HEK293 (cell line): Measurements from ENCODE around the gene TRIM7.

Source experiments
- GLI4 ChIP-seq: fragments of 450-650 bp; formaldehyde crosslinking; IDR thresholded peaks from 2 replicates; pipeline ENCODE4 v1.5.1; 2016; ENCODE audit warnings: missing biosample characterization, missing genetic modification characterization
- GLIS1 ChIP-seq: fragments of 450-650 bp; formaldehyde crosslinking; IDR thresholded peaks from 2 replicates; pipeline ENCODE4 v1.5.1; 2016; ENCODE audit warnings: missing biosample characterization, missing genetic modification characterization
- KLF1 ChIP-seq: fragments of 450-650 bp; formaldehyde crosslinking; IDR thresholded peaks from 2 replicates; pipeline ENCODE4 v1.5.1; 2016; ENCODE audit warnings: missing biosample characterization, missing genetic modification characterization
- KLF8 ChIP-seq: fragments of 450-650 bp; formaldehyde crosslinking; IDR thresholded peaks from 2 replicates; pipeline ENCODE4 v1.5.1; 2016; ENCODE audit warnings: missing biosample characterization, missing genetic modification characterization
- PRDM4 ChIP-seq: fragments of 450-650 bp; formaldehyde crosslinking; IDR thresholded peaks from 2 replicates; pipeline ENCODE4 v1.5.1; 2017; ENCODE audit warnings: missing biosample characterization, missing genetic modification characterization
- SETDB1 ChIP-seq: IDR thresholded peaks from one replicate; pipeline ENCODE4 v1.6.1; 2017; ENCODE audit warnings: mild to moderate bottlenecking, low read length, moderate library complexity, mixed read lengths; ENCODE audit not compliant: insufficient read length
- SP3 ChIP-seq: fragments of 450-650 bp; formaldehyde crosslinking; IDR thresholded peaks from 2 replicates; pipeline ENCODE4 v1.5.1; 2016; ENCODE audit warnings: missing biosample characterization, missing genetic modification characterization
- ZBTB8A ChIP-seq: fragments of 450-650 bp; formaldehyde crosslinking; IDR thresholded peaks from 2 replicates; pipeline ENCODE4 v1.5.1; 2016; ENCODE audit warnings: missing biosample characterization, missing genetic modification characterization
- ZEB2 ChIP-seq: fragments of 450-650 bp; formaldehyde crosslinking; IDR thresholded peaks from 2 replicates; pipeline ENCODE4 v1.5.1; 2016; ENCODE audit warnings: missing biosample characterization, missing genetic modification characterization
- ZFP3 ChIP-seq: fragments of 450-650 bp; formaldehyde crosslinking; IDR thresholded peaks from 2 replicates; pipeline ENCODE4 v1.5.1; 2016; ENCODE audit warnings: low read depth, missing biosample characterization, missing genetic modification characterization
- ZFP37 ChIP-seq: fragments of 450-650 bp; formaldehyde crosslinking; IDR thresholded peaks from 2 replicates; pipeline ENCODE4 v1.5.1; 2016; ENCODE audit warnings: missing biosample characterization, missing genetic modification characterization
- ZNF132 ChIP-seq: fragments of 450-650 bp; formaldehyde crosslinking; IDR thresholded peaks from 2 replicates; pipeline ENCODE4 v1.5.1; 2017; ENCODE audit warnings: missing biosample characterization, missing genetic modification characterization, borderline replicate concordance
- ZNF155 ChIP-seq: fragments of 450-650 bp; formaldehyde crosslinking; IDR thresholded peaks from 2 replicates; pipeline ENCODE4 v1.5.1; 2016; ENCODE audit warnings: missing biosample characterization, missing genetic modification characterization
- ZNF157 ChIP-seq: fragments of 450-650 bp; formaldehyde crosslinking; IDR thresholded peaks from 2 replicates; pipeline ENCODE4 v1.5.1; 2016; ENCODE audit warnings: missing biosample characterization, missing genetic modification characterization
- ZNF37A ChIP-seq: fragments of 450-650 bp; IDR thresholded peaks from 2 replicates; pipeline ENCODE4 v1.5.1; 2018; ENCODE audit warnings: missing biosample characterization, missing genetic modification characterization
- ZNF391 ChIP-seq: fragments of 450-650 bp; formaldehyde crosslinking; IDR thresholded peaks from 2 replicates; pipeline ENCODE4 v1.5.1; 2016; ENCODE audit warnings: low read depth, missing biosample characterization, missing genetic modification characterization, borderline replicate concordance
- ZNF398 ChIP-seq: fragments of 450-650 bp; formaldehyde crosslinking; IDR thresholded peaks from 2 replicates; pipeline ENCODE4 v1.5.1; 2017; ENCODE audit warnings: missing biosample characterization, missing genetic modification characterization
- ZNF416 ChIP-seq: fragments of 450-650 bp; formaldehyde crosslinking; IDR thresholded peaks from 2 replicates; pipeline ENCODE4 v1.5.1; 2016; ENCODE audit warnings: missing biosample characterization, missing genetic modification characterization
- ZNF600 ChIP-seq: fragments of 450-650 bp; formaldehyde crosslinking; IDR thresholded peaks from 2 replicates; pipeline ENCODE4 v1.5.1; 2016; ENCODE audit warnings: missing biosample characterization, missing genetic modification characterization
- ZNF623 ChIP-seq: fragments of 450-650 bp; formaldehyde crosslinking; IDR thresholded peaks from 2 replicates; pipeline ENCODE4 v1.5.1; 2016; ENCODE audit warnings: missing biosample characterization, missing genetic modification characterization
- ZNF639 ChIP-seq: fragments of 450-650 bp; formaldehyde crosslinking; IDR thresholded peaks from 2 replicates; pipeline ENCODE4 v1.5.1; 2016; ENCODE audit warnings: missing biosample characterization, missing genetic modification characterization
- ZNF664 ChIP-seq: fragments of 450-650 bp; formaldehyde crosslinking; IDR thresholded peaks from 2 replicates; pipeline ENCODE4 v1.5.1; 2016; ENCODE audit warnings: missing biosample characterization, missing genetic modification characterization
- ZNF777 ChIP-seq: fragments of 450-650 bp; formaldehyde crosslinking; IDR thresholded peaks from 2 replicates; pipeline ENCODE4 v1.5.1; 2017; ENCODE audit warnings: missing biosample characterization, missing genetic modification characterization, borderline replicate concordance

The TRIM7 gene

GRCh38 chr5:181159286-181160151 lies 45.5 kb downstream of the TRIM7 start (continued):
- no peak for TF ChIP-seq PRDM4 (tag by site-specific recombination)
- no peak for TF ChIP-seq ZNF416
- TF ChIP-seq ZNF391 (tag by site-specific recombination): 0 out of 2 replicates have a peak, but pooled peaks have one; percentile 31
- TF ChIP-seq SETDB1: no peak
- no peak for TF ChIP-seq ZNF664 (tag by site-specific recombination)
- TF ChIP-seq ZBTB8A (tag by site-specific recombination): no peak
- TF ChIP-seq ZFP3 (tag by site-specific recombination): no peak
- TF ChIP-seq ZEB2 (tag by site-specific recombination): peak; percentile 78; the same call in 1 of the 2 replicates
- TF ChIP-seq ZNF777 (tag by site-specific recombination): no peak
- no peak for TF ChIP-seq ZNF132 (tag by site-specific recombination)
- no peak for TF ChIP-seq ZNF37A (tag by site-specific recombination)
- no peak for TF ChIP-seq ZNF398
- no peak for TF ChIP-seq ZNF157 (tag by site-specific recombination)
- no peak for TF ChIP-seq ZNF639
- TF ChIP-seq KLF1: no peak
- no peak for TF ChIP-seq GLI4 (tag by site-specific recombination)
- peak; percentile 36; the same call in 1 of the 2 replicates for TF ChIP-seq GLIS1 (tag by site-specific recombination)
- no peak for TF ChIP-seq ZNF623 (tag by site-specific recombination)
- peak; percentile 44; the same call in 1 of the 2 replicates for TF ChIP-seq ZFP37 (tag by site-specific recombination)
- 0 out of 2 replicates have a peak, but pooled peaks have one; percentile 18 for TF ChIP-seq SP3 (tag by site-specific recombination)
- peak; percentile 50; the same call in 1 of the 2 replicates for TF ChIP-seq KLF8 (tag by site-specific recombination)
- no peak for TF ChIP-seq ZNF155 (tag by site-specific recombination)
- peak; percentile 58; the same call in 1 of the 2 replicates for TF ChIP-seq ZNF600 (tag by site-specific recombination)
